Lung (tissue), 12 donors: ENCODE measurements around the gene TPP2. TPM values are rescaled to one million over a fixed set of nuclear protein-coding genes. Genes with fewer than 3 reads are reported as not detected.
A peak's percentile ranks its signal among the peaks of the same experiment; 100 is the strongest.

Experiments used
- ATAC-seq: fragments of 200-7000 bp; cut with Tn5 transposase; one replicate; pipeline ENCODE4 v1.9.1; 2020; ENCODE audit warnings: moderate number of reproducible peaks; ENCODE audit not compliant: insufficient read depth, low FRiP score
- DNase-seq, 3 donors: peaks; one replicate each; pipeline ENCODE4 v3.0.0-alpha.2; 2013 to 2017
- H3K27ac ChIP-seq, 2 donors: one replicate each; pipeline ENCODE4 v1.5.1; 2013; ENCODE audit warnings: mild to moderate bottlenecking in 2 of 2, moderate library complexity in 2 of 2, control low read depth in 1 of 2, inconsistent platforms in 1 of 2, low read depth in 1 of 2, low read length in 1 of 2
- H3K27me3 ChIP-seq, 3 donors: one replicate each; pipeline ENCODE4 v1.5.1; 2013; ENCODE audit warnings: low read length in 2 of 3; ENCODE audit not compliant: control insufficient read depth in 3 of 3, insufficient read depth in 3 of 3
- H3K36me3 ChIP-seq, 4 donors: one replicate each; pipeline ENCODE4 v1.5.1; 2013; ENCODE audit warnings: low read length in 4 of 4, mild to moderate bottlenecking in 1 of 4, moderate library complexity in 1 of 4; ENCODE audit not compliant: control insufficient read depth in 4 of 4, insufficient read depth in 4 of 4
- H3K4me1 ChIP-seq, 5 donors: one replicate each; pipeline ENCODE4 v1.5.1; 2013; ENCODE audit warnings: low read length in 5 of 5, mild to moderate bottlenecking in 2 of 5, moderate library complexity in 1 of 5; ENCODE audit not compliant: control insufficient read depth in 5 of 5, insufficient read depth in 5 of 5
- H3K4me3 ChIP-seq: one replicate; pipeline ENCODE4 v1.5.1; 2013; ENCODE audit warnings: mild to moderate bottlenecking, control low read depth, moderate library complexity
- H3K9ac ChIP-seq, 2 donors: one replicate each; pipeline ENCODE4 v1.5.1; 2013; ENCODE audit warnings: low read length in 2 of 2, control low read depth in 1 of 2; ENCODE audit not compliant: insufficient read depth in 1 of 2
- H3K9me3 ChIP-seq, 4 donors: one replicate each; pipeline ENCODE4 v1.5.1; 2013; ENCODE audit warnings: low read length in 3 of 4, mild to moderate bottlenecking in 1 of 4, moderate library complexity in 1 of 4; ENCODE audit not compliant: control insufficient read depth in 4 of 4, insufficient read depth in 3 of 4
- WGBS, 2 donors: extraction: QIAGEN DNeasy Blood & Tissue Kit; methylation state at CpG; one replicate each; pipeline ENCODE4 v1.1.7; 2013; 5-methylcytosine and 5-hydroxymethylcytosine counted together
- polyA plus RNA-seq, 2 donors: library from polyadenylated mRNA; stranded (reverse); fragments of 200-250 nt; gene quantifications; one replicate each; pipeline ENCODE4 v1.2.1, GENCODE V29; 2013
- total RNA-seq, 2 donors: library from RNA; depleted of rRNA in 1 of 2; stranded (reverse); fragments of >200 nt in 1 of 2; gene quantifications; one replicate each; pipeline ENCODE4 v1.2.1, GENCODE V29; 2014 to 2021
- TF ChIP-seq, protein P1 (sequence below): IDR thresholded peaks from 2 replicates; pipeline ENCODE4 v1.5.1; 2012; ENCODE audit warnings: mild to moderate bottlenecking; ENCODE audit errors: control extremely low read depth, extremely low read depth
- donor health status: control.
- donor health status: control.
- donor health status: Bipolar disorder and iron deficiency.
- donor health status: healthy.
- donor health status: DM: yes; HTN: yes; CAD: no.

The TPP2 gene
- total and polyA plus RNA-seq, 4 donors, result 19.9 to 78.8 (median 29.8) TPM

DNA sequence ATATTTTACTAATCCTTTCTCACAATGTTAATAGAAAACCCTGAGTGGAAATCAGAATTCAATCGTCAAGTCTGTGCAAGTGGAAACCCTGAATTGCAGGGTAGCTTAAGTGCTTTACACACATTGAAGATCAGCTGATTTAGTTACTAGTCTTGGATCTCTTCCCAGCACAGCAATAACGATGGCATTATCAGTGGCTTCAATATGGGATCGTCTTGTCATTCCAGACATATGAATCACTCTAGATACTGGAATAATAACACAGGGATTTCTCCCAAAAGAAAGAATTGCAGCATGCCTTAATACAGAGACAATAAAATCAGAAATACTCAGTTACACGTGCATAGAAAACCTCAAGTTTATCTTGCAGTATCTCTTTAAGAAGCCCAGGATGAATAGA is 110.7 kb downstream of the TPP2 start:
- Histone ChIP-seq H3K4me1 (peaks cover 0 to 5% (median 0%) of the 10 kb centered on the region in 5 donors), H3K27ac (no peak overlapping the region), H3K4me3 (no peak overlapping the region), H3K36me3 (no peaks in the 10 kb centered on the region), H3K9ac (no peak overlapping the region), H3K9me3 (peaks cover 0 to 2% (median 0%) of the 10 kb centered on the region in 4 donors), H3K27me3 (no peaks in the 10 kb centered on the region)
- peak in 2 of 3 donors; percentile 27 to 50 for DNase-seq
- TF ChIP-seq, protein P1, sequence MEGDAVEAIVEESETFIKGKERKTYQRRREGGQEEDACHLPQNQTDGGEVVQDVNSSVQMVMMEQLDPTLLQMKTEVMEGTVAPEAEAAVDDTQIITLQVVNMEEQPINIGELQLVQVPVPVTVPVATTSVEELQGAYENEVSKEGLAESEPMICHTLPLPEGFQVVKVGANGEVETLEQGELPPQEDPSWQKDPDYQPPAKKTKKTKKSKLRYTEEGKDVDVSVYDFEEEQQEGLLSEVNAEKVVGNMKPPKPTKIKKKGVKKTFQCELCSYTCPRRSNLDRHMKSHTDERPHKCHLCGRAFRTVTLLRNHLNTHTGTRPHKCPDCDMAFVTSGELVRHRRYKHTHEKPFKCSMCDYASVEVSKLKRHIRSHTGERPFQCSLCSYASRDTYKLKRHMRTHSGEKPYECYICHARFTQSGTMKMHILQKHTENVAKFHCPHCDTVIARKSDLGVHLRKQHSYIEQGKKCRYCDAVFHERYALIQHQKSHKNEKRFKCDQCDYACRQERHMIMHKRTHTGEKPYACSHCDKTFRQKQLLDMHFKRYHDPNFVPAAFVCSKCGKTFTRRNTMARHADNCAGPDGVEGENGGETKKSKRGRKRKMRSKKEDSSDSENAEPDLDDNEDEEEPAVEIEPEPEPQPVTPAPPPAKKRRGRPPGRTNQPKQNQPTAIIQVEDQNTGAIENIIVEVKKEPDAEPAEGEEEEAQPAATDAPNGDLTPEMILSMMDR, result no peak
- ATAC-seq, result peak; percentile 33
- 29 to 59% methylated on average over 4 of the region's 4 CpGs for WGBS, 2 donors

DNA sequence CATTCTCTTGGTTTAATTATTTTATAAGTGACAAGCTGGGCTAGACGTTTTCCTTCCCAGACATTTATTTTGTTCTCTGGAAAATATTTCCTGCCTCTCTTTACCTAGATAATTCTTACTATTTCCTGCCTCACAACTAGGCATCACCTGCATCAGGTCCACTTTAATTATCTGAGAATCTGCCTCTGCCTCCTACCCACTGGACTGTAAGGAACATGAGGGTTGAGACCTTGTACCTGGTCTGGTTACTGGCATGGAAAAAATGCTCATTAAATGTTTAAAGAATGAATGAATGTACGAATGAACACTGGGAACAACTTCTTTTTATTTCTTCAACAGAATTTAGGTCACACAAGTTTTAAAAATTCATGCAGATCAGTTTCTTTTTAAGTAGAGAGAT is 111.4 kb downstream of the TPP2 start:
- no peak overlapping the region for H3K27ac ChIP-seq
- H3K36me3 ChIP-seq, result no peaks in the 10 kb centered on the region
- no peaks in the 10 kb centered on the region for H3K27me3 ChIP-seq
- H3K4me3 ChIP-seq, result no peak overlapping the region
- 50 to 75% methylated on average over 2 of the region's 2 CpGs for WGBS, 2 donors
- no peak overlapping the region for H3K9ac ChIP-seq
- peaks cover 0 to 1% (median 0%) of the 10 kb centered on the region in 5 donors for H3K4me1 ChIP-seq
- DNase-seq (no peak), ATAC-seq (no peak)
- TF ChIP-seq, protein P1, result no peak
- H3K9me3 ChIP-seq, result peaks cover 0 to 2% (median 0%) of the 10 kb centered on the region in 4 donors

DNA sequence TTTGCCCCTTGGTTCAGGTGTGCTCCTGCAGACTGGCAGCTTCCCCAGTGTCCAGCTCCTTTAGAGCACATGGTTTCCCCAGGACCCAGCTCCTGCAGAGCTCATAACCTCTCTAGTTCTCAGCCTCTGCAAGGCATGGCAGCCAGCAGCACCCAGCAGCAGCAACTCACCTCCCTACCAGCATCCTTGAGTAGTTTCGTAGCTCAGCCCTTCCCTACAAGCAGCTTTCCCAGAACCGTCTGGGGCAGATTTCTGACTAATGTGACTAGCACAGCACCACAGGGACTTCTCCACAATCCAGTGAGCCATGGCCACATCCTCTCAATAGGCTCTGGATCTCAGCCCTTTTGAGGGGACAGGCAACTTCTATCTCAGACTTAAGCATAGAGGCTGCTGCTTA is 112.2 kb downstream of the TPP2 start:
- Histone ChIP-seq H3K27ac (no peak overlapping the region), H3K4me3 (no peak overlapping the region), H3K4me1 (no peaks in the 10 kb centered on the region), H3K27me3 (no peaks in the 10 kb centered on the region), H3K9ac (no peak overlapping the region), H3K36me3 (no peaks in the 10 kb centered on the region), H3K9me3 (peaks cover 0 to 2% (median 0%) of the 10 kb centered on the region in 4 donors)
- TF ChIP-seq, protein P1, result no peak
- ATAC-seq (no peak), DNase-seq (no peak)
- 95 to 96% methylated on average over 2 of the region's 2 CpGs for WGBS, 2 donors

DNA sequence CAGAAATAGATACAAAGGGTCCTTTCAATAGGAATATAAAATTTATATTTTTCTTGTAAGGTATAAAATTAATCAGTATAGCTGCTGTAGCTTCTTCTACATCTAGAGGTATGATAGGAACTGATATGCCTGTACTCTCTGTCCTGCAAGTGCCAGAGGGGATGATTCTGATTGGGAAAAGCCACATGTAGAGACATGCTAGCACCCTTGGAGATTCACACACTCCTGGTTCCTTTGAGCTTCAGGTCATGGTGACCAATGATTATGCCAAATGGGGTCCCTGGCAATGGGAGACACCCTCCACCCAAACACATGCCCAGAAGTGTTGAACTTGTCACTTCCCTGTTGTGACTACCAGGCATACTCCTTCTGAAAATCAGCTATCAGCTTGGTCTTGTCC is 112.8 kb downstream of the TPP2 start:
- Histone ChIP-seq H3K27ac (peak overlapping the region in 1 of 2 donors; percentile 10), H3K9ac (no peak overlapping the region), H3K4me3 (no peak overlapping the region), H3K9me3 (peaks cover 0 to 2% (median 0%) of the 10 kb centered on the region in 4 donors), H3K4me1 (no peaks in the 10 kb centered on the region), H3K36me3 (no peaks in the 10 kb centered on the region), H3K27me3 (no peaks in the 10 kb centered on the region)
- ATAC-seq (no peak), DNase-seq (no peak)
- TF ChIP-seq, protein P1, result no peak
